GM18951 (cell line): ENCODE measurements around the gene SLC12A7.
A peak's percentile ranks its signal among the peaks of the same experiment; 100 is the strongest.

Experiments used
- POLR2A ChIP-seq: IDR thresholded peaks from 4 replicates; pipeline ENCODE4 v1.6.1; 2011; ENCODE audit warnings: mild to moderate bottlenecking; ENCODE audit not compliant: insufficient read length, insufficient read depth; ENCODE audit errors: extremely low read depth
- in situ Hi-C: fragments of 300-500 bp; cut with MboI; formaldehyde crosslinking; loops from one replicate; pipeline ENCODE4 v1.12.0; 2022; ENCODE audit warnings: low sequenced_read_pairs, mixed read lengths, inconsistent platforms; ENCODE audit not compliant: unreplicated experiment

SLC12A7 gene

DNA sequence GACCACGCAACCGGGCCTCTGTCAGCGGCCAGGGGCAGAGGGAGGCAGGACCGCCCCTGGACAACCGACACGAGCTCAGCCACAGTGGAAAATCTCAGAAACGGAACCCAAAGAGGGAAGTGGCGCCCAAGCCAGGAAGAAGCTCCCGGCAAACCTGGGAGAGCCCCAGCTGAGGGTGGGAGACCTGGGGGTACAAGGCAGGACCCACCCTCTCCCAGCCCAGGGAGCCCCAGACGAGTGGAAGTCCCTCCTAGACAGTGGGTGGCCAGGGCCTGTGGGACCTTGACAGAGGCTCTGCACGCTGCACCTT lies 3.0 kb downstream of the SLC12A7 start:
- in situ Hi-C loops: no loop called here
- TF ChIP-seq POLR2A: no peak

DNA sequence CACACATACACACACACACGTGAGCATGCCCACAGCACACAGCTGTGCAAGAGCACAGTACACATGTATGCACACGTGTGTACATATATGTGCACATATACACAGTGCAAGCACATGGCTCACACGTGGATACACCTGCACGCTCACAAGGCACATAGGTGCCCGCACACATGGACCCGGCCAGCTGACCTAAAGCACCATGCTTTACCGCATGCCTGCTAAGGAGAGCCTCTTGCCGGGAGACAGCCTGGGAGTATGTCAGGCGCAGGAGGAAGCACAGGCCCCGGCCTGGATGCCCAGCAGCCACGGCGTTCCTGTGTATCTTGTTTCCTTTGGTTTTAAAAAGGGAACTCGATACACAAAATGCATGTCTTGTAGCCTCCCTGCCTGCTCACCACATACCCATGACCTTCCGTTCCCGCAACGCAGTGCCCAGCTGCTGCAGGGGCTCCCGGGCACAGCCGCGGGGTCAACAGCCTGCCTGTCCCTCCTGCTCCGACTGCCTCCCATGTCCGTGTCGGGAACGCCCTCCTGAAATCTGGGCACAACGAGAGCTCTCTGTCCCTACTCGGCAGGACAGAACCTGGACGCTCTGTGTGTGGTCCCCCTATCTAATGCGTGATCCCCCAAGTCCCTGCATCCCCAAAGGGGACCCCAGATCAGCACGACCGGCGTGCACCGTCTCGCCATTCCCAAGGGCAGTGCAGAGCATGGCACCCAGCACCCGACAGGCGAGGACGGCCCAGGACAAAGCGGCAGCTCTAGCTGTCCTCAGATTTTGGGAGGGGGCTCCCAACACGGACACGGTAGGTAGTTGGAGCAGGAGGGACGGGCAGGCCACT lies 3.6 kb downstream of the SLC12A7 start:
- in situ Hi-C loops: no loop called here
- TF ChIP-seq POLR2A: no peak

DNA sequence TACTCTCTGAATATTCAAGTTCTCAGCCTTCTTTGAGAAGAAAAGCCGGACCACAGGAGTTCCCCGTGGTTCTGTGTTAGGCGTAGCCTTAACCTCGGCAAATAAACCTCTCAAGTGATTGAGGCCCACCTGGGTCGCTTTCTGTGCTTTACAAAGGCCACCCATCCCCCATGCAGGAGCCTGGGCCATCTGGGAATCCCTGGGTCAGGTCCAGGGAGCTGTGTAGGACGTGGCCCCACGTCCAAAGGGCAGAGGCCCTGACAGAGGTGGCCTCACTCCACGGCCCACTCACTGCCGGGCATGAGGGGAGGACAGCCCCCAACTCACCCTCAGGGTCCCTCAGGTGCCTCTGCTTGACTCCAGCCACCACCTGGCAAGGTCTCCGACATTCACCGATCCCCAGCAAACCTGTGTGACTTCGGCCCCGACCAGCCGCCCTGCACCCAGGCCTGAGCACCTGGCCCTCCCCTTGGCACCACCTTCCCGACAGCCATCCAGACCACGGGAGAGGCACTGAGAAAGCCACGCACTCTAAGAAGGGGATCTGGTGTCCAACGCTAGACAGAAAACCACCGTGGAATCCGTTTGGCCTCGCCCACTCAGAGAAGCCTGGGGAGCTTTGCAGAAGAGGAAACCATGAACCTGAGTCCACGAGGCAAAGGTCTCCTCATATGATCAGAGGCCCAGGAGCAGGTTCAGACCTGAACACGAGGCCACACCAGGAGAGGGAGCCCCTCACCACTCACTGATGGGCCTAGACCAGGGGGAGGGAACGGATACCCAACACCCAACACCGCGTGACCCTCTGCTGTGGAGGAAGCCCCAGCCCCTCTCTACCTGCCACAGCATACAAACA lies 4.5 kb downstream of the SLC12A7 start:
- TF ChIP-seq POLR2A: no peak
- in situ Hi-C loops: no loop called here

- in situ Hi-C loops: no loop called here
- TF ChIP-seq POLR2A: no peak
Observed at GRCh38 chr5:1106385-1107166, 5.3 kb downstream of the SLC12A7 start.

GRCh38 chr5:1105350-1106265 lies 6.3 kb downstream of the SLC12A7 start:
- TF ChIP-seq POLR2A: peak; percentile 10
- in situ Hi-C loops: no loop called here

DNA sequence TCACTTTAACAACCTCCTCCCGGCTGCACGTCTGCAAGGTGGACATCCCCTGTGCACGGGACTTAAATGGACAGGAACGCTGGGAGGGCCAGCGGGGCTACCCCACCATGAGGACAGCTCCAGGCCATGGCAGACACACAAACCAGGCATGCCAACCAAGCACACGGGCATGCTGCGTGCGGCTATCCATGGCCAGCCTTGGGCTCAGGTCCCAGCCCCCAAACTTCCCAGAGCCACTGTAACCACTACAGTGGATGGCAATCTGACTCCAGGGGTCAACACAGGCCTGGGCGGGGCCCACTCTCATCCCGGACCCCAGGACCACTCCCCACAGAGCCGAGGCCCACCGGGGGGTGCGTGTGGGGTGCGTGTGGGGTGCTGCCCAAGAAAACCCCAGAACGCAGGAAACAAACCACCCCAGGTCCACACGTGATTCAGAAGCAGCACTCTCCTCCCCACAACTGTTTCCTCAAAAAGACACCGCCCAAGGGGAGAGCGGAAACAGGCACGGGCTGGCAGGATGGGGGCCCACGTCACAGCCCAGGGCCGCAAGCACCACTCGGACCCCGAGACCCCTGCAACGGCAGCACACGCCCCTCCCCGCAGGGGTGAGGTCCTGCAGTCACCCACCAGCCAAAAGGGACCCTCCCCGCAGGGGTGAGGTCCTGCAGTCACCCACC lies 7.4 kb downstream of the SLC12A7 start:
- in situ Hi-C loops: no loop called here
- TF ChIP-seq POLR2A: peak; percentile 16

DNA sequence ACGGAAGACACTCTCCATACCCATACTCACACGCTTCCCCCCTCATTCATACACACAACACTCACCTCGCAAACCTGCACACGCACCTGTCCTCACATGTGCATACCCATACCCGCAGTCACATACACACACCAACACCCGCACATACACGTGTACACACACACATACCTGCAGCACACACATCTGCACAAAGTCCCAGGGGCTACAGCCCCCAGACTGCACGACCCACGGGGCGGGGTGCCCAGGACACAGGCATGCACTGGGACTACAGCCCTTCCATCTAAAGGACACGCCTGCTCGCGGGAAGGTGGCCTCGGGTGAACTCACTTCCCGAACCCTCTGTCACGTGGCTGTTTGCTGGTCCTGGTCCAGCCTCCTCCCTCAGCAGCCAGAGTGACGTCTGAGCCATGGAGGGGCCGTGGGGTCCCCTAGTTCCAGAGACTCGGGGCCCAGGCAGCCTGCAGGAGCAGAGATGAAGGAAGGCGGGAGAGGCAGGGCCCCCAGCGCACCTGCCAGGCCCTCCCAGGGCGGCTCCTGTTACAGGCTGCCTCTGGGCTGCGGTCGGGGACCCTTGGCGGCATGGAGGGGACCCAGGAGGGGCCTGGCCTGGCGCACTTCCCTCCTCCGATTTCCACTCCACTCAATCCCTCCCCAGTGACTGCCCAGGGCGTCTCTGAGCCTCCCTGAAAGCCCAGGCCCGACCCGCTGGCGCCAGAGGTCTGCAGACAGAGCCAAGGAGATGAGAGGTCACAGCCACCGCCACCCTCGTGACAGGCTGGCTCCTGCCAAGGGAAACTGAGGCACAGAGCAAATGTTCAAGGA lies 8.1 kb downstream of the SLC12A7 start:
- no peak for TF ChIP-seq POLR2A
- in situ Hi-C loops: no loop called here

DNA sequence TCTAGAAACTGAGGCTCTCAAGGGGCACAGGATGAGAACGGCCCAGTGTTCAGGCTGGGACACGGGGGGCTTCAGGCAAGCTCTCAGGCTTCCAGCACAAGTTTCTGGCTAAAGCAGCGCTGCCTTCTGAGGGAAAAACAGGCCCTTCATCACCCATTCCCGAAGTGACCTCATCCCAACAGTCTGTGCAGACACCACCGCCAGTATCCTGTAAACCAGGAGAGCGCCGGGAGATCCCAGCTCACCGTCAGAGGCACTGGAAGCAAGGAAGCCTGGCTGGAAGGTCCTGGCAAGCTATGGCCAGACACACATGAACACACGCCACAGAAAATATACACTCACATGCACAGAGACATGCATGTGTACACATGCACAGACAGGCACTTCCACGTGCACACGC lies 8.8 kb downstream of the SLC12A7 start:
- TF ChIP-seq POLR2A: no peak
- in situ Hi-C loops: no loop called here

GRCh38 chr5:1101961-1102713 lies 9.7 kb downstream of the SLC12A7 start:
- TF ChIP-seq POLR2A: no peak
- in situ Hi-C loops: no loop called here
